Measurements from ENCODE around the gene DCAF4.

The DCAF4 gene

GRCh38 chr14:72892879-72893635, 33.2 kb upstream of the DCAF4 start:
- DNase-seq (ENCODE audit: low spot score): peak; percentile 34
- H3K27ac ChIP-seq: peak overlapping the region; percentile 62
- POLR2A ChIA-PET (ENCODE audit: low non-redundant PET): no interaction called here
- CTCF ChIA-PET: interaction anchor here (0.5 to 2.6 kb wide), 8 partner anchors 9 to 379 kb away, joined by 3 to 9 read pairs (median 4); no protein-coding TSS in a partner anchor
- TF ChIP-seq CTCF (conservative IDR thresholded peaks at IDR 0.05; ENCODE audit: low read depth): no peak

GRCh38 chr14:72893636-72894322, 32.5 kb upstream of the DCAF4 start, which contains the start of gene DPF3:
Gene DPF3, minus strand, starts transcription at chr14:72894101. Its CDS starts 13 bp downstream, at chr14:72894088.
- DNase-seq (ENCODE audit: low spot score): peak; percentile 98
- ChIA-PET CTCF (interaction anchor here (0.5 to 2.6 kb wide), 8 partner anchors 11 to 379 kb away, joined by 3 to 9 read pairs (median 3); no protein-coding TSS in a partner anchor), POLR2A (ENCODE audit: low non-redundant PET) (no interaction called here)
- TF ChIP-seq CTCF (conservative IDR thresholded peaks at IDR 0.05; ENCODE audit: low read depth): no peak
- H3K27ac ChIP-seq: peak within 1 kb of the TSS; percentile 62

GRCh38 chr14:72894323-72894622, 32.0 kb upstream of the DCAF4 start:
- DNase-seq (ENCODE audit: low spot score): no peak
- CTCF ChIA-PET: interaction anchor here (0.6 to 2.6 kb wide), 7 partner anchors 11 to 419 kb away, joined by 3 to 9 read pairs (median 3); no protein-coding TSS in a partner anchor
- no peak overlapping the region for H3K27ac ChIP-seq
- no peak for TF ChIP-seq CTCF (conservative IDR thresholded peaks at IDR 0.05; ENCODE audit: low read depth)
- POLR2A ChIA-PET (ENCODE audit: low non-redundant PET): no interaction called here

- peak; percentile 8 for DNase-seq (ENCODE audit: low spot score)
- CTCF ChIA-PET: interaction anchor here (0.6 to 2.6 kb wide), 7 partner anchors 10 to 420 kb away, joined by 3 to 9 read pairs (median 3); no protein-coding TSS in a partner anchor
- no peak for TF ChIP-seq CTCF (conservative IDR thresholded peaks at IDR 0.05; ENCODE audit: low read depth)
- no peak overlapping the region for H3K27ac ChIP-seq
- POLR2A ChIA-PET (ENCODE audit: low non-redundant PET): no interaction called here
Observed at GRCh38 chr14:72894623-72895378, 31.5 kb upstream of the DCAF4 start.

GRCh38 chr14:72898448-72898847, 27.8 kb upstream of the DCAF4 start:
- no peak for DNase-seq (ENCODE audit: low spot score)
- no peak for TF ChIP-seq CTCF (conservative IDR thresholded peaks at IDR 0.05; ENCODE audit: low read depth)
- ChIA-PET CTCF (interaction anchor here (0.6 kb wide), 1 partner anchor 381 kb away, joined by 4 read pairs; no protein-coding TSS in a partner anchor), POLR2A (ENCODE audit: low non-redundant PET) (no interaction called here)
- no peak overlapping the region for H3K27ac ChIP-seq

GRCh38 chr14:72901361-72901760, 24.9 kb upstream of the DCAF4 start:
- ChIA-PET POLR2A (ENCODE audit: low non-redundant PET) (no interaction called here), CTCF (no interaction called here)
- TF ChIP-seq CTCF (conservative IDR thresholded peaks at IDR 0.05; ENCODE audit: low read depth): no peak
- no peak for DNase-seq (ENCODE audit: low spot score)
- H3K27ac ChIP-seq: no peak overlapping the region
